Stimulated activated CD4-positive, alpha-beta T cell treated with anti-CD3 and anti-CD28 coated beads, Interleukin-15, amount 100 ng/mL, for 48 hours (primary cell): ENCODE measurements around the gene ERO1A.

Source experiments
- DNase-seq, 2 donors: peaks; one replicate each; pipeline ENCODE4 v3.0.0-alpha.2; 2020; ENCODE audit warnings: low read depth in 2 of 2

Gene ERO1A

DNA sequence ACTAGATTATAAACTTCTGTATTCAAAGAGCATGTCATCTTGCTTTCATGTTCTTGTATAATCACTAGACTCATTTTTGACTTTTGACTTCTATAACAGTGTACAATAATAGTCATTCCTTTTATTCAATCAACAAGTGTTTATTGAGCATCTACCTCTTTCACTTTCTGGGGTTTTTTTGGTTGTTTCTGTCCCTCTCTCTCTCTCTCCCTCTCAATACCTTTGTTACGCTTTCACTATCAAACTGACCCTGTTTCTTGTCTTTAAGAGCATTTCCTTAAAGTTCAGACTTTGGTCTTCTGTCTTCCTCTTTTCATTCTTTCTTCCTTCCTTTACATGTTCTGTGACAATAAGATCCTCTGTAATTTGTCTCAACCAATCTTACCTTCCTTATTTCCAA lies 93.2 kb downstream of the ERO1A start:
- DNase-seq = no peak

DNA sequence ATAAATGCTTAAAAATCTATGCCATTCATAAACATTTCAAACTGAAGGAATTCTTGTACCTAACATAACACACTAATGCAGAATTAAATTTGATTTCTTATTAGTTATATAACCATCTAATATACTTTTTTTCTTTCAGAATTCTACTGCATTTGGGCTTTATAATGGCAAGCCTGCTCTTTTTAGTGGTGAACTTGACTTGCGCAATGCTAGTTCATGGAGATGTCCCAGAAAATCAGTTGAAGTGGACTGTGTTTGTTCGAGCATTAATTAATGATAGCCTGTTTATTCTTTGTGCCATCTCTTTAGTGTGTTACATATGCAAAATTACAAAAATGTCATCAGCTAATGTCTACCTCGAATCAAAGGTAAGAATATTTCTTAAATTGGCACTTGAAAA lies 95.4 kb downstream of the ERO1A start:
- DNase-seq = no peak

DNA sequence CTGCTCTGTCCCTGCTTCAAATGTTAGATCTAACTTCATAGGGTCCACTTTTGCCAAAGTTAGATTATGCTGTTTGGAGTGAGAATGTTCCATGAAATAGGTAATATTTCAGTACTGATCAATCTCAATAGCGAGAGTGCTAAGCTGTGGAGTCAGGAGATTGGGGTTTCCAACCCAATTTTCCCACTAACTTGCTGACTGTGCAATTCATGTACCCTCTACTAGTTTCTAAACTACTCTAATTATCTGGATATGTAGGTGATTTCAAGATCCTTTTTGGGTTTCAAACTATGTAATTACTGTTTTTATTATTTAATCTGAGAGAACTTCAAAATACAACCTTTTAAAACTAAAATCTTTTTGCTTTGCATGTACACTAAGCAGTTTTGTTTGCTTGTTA lies 96.8 kb downstream of the ERO1A start:
- DNase-seq = no peak

DNA sequence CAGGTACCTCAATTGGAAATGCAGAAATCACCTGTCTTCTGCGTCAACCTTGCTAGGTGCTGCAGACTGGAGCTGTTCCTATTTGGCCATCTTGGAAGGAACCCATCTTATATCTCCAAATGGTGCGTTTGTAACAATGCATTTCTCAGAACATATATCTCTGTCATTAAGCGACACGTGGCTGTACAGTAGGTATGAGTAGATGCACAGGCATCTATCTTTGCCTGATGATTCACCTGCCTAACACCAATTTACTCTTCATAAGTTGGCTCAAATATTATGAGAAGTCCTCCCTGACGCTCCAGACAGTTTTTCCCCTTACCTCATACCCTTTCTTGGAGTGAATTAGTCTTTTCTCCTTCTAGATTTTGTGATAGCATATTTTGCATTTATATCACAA lies 98.5 kb downstream of the ERO1A start:
- DNase-seq = no peak

DNA sequence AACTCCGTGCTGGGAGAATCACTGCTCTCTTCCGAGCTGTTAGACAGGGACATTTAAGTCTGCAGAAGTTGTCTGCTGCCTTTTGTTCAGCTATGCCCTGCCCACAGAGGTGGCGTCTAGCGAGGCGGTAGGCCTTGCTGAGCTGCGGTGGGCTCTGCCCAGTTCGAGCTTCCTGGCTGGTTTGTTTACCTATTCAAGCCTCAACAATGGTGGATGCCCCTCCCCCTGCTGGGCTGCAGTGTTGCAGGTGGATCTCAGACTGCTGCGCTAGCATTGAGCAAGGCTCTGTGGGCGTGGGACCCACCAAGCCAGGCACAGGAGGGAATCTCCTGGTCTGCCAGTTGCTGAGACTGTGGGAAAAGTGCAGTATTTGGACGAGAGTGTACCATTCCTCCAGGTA lies 99.0 kb downstream of the ERO1A start:
- DNase-seq = no peak

DNA sequence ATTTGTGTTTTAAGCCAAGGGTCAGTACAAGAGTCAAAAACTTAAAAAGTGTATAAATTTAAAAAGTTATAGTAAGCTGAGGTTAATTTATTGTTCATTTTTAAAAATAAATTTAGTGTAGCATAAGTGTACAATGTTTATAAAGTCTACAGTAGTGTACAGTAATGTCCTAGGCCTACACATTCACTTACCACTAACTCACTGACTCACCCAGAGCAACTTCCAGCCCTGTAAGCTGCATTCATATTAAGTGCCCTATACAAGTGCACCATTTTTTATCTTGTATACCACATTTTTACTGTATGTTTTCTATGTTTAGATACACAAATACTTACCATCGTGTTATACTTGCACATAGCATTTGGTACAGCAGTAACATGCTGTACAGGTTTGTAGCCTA lies 105.0 kb downstream of the ERO1A start:
- DNase-seq = no peak
